ENCODE results near the gene AKAP12. TPM values are rescaled to one million over a fixed set of nuclear protein-coding genes. Genes with fewer than 3 reads are reported as not detected.

Gene AKAP12
- total and polyA plus RNA-seq, 4 donors, result 9.4 to 110 (median 24.6) TPM

DNA sequence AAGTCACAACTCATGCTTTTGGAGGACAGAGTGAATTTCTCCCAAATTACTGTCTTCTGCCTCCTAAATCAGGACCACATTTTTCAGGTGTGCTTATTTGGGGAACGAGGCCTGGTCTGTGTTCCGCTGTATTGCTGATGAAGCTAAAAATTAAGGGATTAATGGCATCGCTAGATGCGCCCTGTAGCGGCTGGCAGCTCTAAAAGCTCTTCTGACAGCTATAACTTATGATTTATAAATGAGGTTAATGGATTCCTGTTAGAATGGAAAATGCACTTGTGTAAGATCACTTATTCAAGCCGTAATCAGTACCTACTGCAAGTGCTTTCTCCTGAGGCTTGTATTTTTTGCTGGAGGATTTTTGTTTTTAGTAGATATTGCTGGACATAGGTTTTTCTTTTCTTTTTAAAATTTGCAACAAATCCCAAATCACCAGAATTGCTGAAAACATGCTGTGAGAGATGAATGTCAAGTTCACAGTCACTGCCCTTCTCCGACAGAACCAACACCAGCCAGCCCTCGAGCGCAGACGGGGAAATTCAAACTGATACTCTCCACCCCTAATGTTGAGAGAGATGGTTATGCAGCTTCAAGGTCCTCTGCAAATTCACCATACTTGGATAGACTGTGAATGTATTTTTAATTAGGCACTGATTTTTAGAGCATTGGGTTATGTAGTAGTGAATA lies 49.1 kb downstream of the AKAP12 start:
- no peak for ATAC-seq (ENCODE audit: insufficient read depth, low FRiP score)
- Histone ChIP-seq H3K9ac (ENCODE audit: insufficient read depth in 1 of 2, low read length in 2 of 2) (no peak overlapping the region), H3K4me1 (ENCODE audit: control insufficient read depth in 5 of 5, insufficient read depth in 5 of 5, low read length in 5 of 5) (peaks cover 3 to 52% (median 11%) of the 10 kb centered on the region in 5 donors), H3K9me3 (ENCODE audit: control insufficient read depth in 4 of 4, insufficient read depth in 3 of 4, low read length in 3 of 4) (no peaks in the 10 kb centered on the region), H3K27me3 (ENCODE audit: control insufficient read depth in 3 of 3, insufficient read depth in 3 of 3, low read length in 2 of 3) (no peaks in the 10 kb centered on the region), H3K36me3 (ENCODE audit: control insufficient read depth in 4 of 4, insufficient read depth in 4 of 4, low read length in 4 of 4) (no peaks in the 10 kb centered on the region), H3K27ac (ENCODE audit: low read depth in 1 of 2, low read length in 1 of 2) (no peak overlapping the region), H3K4me3 (no peak overlapping the region)
- DNase-seq, result no peak
- TF ChIP-seq, protein P1, sequence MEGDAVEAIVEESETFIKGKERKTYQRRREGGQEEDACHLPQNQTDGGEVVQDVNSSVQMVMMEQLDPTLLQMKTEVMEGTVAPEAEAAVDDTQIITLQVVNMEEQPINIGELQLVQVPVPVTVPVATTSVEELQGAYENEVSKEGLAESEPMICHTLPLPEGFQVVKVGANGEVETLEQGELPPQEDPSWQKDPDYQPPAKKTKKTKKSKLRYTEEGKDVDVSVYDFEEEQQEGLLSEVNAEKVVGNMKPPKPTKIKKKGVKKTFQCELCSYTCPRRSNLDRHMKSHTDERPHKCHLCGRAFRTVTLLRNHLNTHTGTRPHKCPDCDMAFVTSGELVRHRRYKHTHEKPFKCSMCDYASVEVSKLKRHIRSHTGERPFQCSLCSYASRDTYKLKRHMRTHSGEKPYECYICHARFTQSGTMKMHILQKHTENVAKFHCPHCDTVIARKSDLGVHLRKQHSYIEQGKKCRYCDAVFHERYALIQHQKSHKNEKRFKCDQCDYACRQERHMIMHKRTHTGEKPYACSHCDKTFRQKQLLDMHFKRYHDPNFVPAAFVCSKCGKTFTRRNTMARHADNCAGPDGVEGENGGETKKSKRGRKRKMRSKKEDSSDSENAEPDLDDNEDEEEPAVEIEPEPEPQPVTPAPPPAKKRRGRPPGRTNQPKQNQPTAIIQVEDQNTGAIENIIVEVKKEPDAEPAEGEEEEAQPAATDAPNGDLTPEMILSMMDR (IDR thresholded peaks at IDR 0.05; ENCODE audit: control extremely low read depth, extremely low read depth), result no peak
- 86 to 90% methylated on average over 10 of the region's 10 CpGs for WGBS, 2 donors

DNA sequence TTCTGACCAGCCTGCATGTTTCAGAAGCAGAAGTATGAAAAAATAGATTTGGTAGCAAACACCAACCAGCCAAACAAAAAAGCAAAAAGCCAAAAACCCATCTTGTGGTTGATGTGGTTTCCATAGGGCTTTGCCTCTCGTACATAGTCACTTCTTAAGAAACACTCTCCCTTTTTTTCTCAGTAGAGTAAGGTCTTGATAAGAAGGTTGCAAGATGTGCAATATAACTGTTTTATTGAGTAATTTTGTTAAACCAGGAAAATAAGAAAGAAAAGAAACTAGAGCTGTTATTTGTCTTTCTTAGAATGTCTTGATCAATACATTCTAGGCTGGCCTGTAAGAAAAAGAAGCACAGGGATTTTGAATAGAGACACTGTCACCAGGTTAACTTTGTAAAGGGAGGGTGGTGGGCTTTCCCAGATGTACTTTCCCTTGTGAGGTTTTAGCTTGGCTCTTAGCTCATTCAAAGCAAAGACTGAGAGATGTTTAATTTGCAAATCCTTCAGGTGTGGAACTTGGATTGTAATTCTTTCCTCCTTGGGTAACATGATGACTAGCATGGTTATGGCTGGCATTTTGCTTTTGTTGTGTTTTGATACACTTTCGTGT lies 49.7 kb downstream of the AKAP12 start:
- no peaks in the 10 kb centered on the region for H3K27me3 ChIP-seq (ENCODE audit: control insufficient read depth in 3 of 3, insufficient read depth in 3 of 3, low read length in 2 of 3)
- H3K36me3 ChIP-seq (ENCODE audit: control insufficient read depth in 4 of 4, insufficient read depth in 4 of 4, low read length in 4 of 4), result no peaks in the 10 kb centered on the region
- H3K4me1 ChIP-seq (ENCODE audit: control insufficient read depth in 5 of 5, insufficient read depth in 5 of 5, low read length in 5 of 5), result peaks cover 3 to 50% (median 6%) of the 10 kb centered on the region in 5 donors
- H3K4me3 ChIP-seq, result no peak overlapping the region
- TF ChIP-seq, protein P1 (IDR thresholded peaks at IDR 0.05; ENCODE audit: control extremely low read depth, extremely low read depth), result no peak
- ATAC-seq (ENCODE audit: insufficient read depth, low FRiP score) (no peak), DNase-seq (no peak)
- no peak overlapping the region for H3K27ac ChIP-seq (ENCODE audit: low read depth in 1 of 2, low read length in 1 of 2)
- H3K9ac ChIP-seq (ENCODE audit: insufficient read depth in 1 of 2, low read length in 2 of 2), result no peak overlapping the region
- WGBS, 2 donors, result 62 to 79% methylated on average over 2 of the region's 2 CpGs
- no peaks in the 10 kb centered on the region for H3K9me3 ChIP-seq (ENCODE audit: control insufficient read depth in 4 of 4, insufficient read depth in 3 of 4, low read length in 3 of 4)

DNA sequence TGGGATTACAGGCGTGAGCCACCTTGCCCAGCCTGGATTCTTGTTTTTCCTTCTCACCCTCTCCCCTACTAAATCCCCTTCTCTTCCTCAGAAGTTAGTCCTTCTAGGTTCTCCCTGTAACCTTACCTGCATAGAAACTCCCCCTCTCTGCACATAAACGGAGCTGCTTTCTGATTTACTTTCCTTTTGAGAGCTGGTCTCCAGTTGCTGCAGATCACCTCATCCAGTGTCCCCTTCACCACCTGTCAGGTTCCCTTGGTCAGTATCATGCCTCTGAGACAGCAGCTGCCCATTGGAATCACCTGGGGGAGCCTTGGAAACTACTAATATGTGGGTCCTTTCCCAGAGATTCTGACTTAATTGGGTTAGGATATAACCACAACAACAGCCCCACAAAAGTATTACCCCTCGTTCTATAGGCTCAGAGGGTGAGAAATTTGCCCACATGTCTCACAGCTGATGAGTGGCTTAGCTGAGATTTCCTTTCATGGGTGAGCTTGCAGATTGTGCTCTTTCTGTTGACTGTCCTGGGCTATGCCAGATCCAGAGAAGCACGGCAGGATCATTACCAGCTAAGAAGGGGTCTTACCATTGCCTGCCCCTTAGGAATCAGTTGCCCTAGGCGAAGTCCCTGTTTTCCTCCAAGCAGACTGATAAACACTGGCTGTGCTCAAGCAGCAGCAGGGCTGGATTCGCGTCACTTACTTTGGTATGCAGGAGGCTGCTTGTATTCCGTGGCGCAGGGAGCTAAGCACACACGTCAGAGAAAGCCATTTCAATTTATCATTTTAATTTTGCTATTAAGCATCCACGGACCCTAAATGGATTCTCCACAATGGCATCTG lies 51.3 kb downstream of the AKAP12 start:
- H3K27ac ChIP-seq (ENCODE audit: low read depth in 1 of 2, low read length in 1 of 2), result peak overlapping the region in 1 of 2 donors; percentile 61
- TF ChIP-seq, protein P1 (IDR thresholded peaks at IDR 0.05; ENCODE audit: control extremely low read depth, extremely low read depth), result no peak
- DNase-seq, result peak; percentile 90 to 94 (median 94)

More for the DNA sequence above, 51.3 kb downstream of the AKAP12 start:
- peak overlapping the region in 1 of 2 donors; percentile 73 for H3K9ac ChIP-seq (ENCODE audit: insufficient read depth in 1 of 2, low read length in 2 of 2)
- H3K4me3 ChIP-seq, result no peak overlapping the region
- WGBS, 2 donors, result 60 to 74% methylated on average over 11 of the region's 11 CpGs
- no peaks in the 10 kb centered on the region for H3K36me3 ChIP-seq (ENCODE audit: control insufficient read depth in 4 of 4, insufficient read depth in 4 of 4, low read length in 4 of 4)
- H3K27me3 ChIP-seq (ENCODE audit: control insufficient read depth in 3 of 3, insufficient read depth in 3 of 3, low read length in 2 of 3), result no peaks in the 10 kb centered on the region
- H3K4me1 ChIP-seq (ENCODE audit: control insufficient read depth in 5 of 5, insufficient read depth in 5 of 5, low read length in 5 of 5), result peaks cover 0 to 38% (median 7%) of the 10 kb centered on the region in 5 donors
- ATAC-seq (ENCODE audit: insufficient read depth, low FRiP score), result no peak
- no peaks in the 10 kb centered on the region for H3K9me3 ChIP-seq (ENCODE audit: control insufficient read depth in 4 of 4, insufficient read depth in 3 of 4, low read length in 3 of 4)

Data from lung (tissue), 12 donors.